Measurements from ENCODE around the gene SPATA31C1. TPM values are rescaled to one million over a fixed set of nuclear protein-coding genes. Genes with fewer than 3 reads are reported as not detected.

The SPATA31C1 gene
- total RNA-seq, 2 experiments from 2014 or later: not detected

- H2AFZ ChIP-seq (ENCODE audit: low read length): no peak overlapping the region
- POLR2A ChIA-PET: no interaction called here
- no peaks in the 10 kb centered on the region for H3K4me1 ChIP-seq (ENCODE audit: insufficient read depth, low read length, poor library complexity, severe bottlenecking)
- H3K27ac ChIP-seq (ENCODE audit: low read depth, low read length, poor library complexity, severe bottlenecking): no peak overlapping the region
- no TSS peak for BruUV-seq (replicated peaks)
- no peak overlapping the region for H3K4me2 ChIP-seq (ENCODE audit: low read length)
- H3K79me2 ChIP-seq (ENCODE audit: insufficient read depth, low read depth, low read length): no peaks in the 10 kb centered on the region
- no peak overlapping the region for H3K4me3 ChIP-seq (ENCODE audit: low read depth, low read length, poor library complexity, severe bottlenecking)
- TF ChIP-seq EZH2phosphoT487 (IDR thresholded peaks at IDR 0.05; ENCODE audit: borderline replicate concordance, low read depth, low read length): no peak
- TF ChIP-seq CTCF (conservative IDR thresholded peaks at IDR 0.05; ENCODE audit: low read length): no peak
- intact Hi-C loops (cut with micrococcal nuclease; ENCODE audit: unreplicated experiment): no loop called here
- no peaks in the 10 kb centered on the region for H4K20me1 ChIP-seq (ENCODE audit: insufficient read depth, low read length)
- no peaks in the 10 kb centered on the region for H3K9me3 ChIP-seq (ENCODE audit: low read length)
- H3K9me2 ChIP-seq (ENCODE audit: insufficient read depth, low read length): no peaks in the 10 kb centered on the region
- H3K36me3 ChIP-seq (ENCODE audit: insufficient read depth, low read length): no peaks in the 10 kb centered on the region
- CTCF ChIA-PET (ENCODE audit: unreplicated experiment): no interaction called here
- DNase-seq (ENCODE audit: low spot score): no peak
Observed at GRCh38 chr9:87889065-87889881, 28.5 kb upstream of the SPATA31C1 start.

DNA sequence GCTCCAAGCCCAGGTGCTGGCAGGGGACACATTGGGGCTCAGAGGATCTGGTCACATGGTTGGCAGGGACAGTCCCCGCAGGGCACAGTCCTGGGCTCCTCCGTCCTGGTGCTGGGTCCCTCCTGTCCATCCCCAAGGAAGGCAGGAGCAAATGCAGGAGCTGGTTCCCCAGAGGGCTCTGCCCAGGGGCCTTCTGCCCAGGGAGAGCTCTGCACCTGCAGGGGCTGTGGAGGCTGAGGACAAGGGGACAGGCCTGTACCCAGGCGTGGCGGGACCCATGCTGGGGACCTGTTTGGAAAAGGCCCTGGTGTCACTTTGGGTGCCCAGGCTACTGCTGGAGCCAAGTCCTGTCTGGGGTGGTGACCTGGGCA is 27.9 kb upstream of the SPATA31C1 start:
- POLR2A ChIA-PET: no interaction called here
- TF ChIP-seq EZH2phosphoT487 (IDR thresholded peaks at IDR 0.05; ENCODE audit: borderline replicate concordance, low read depth, low read length) (no peak), CTCF (conservative IDR thresholded peaks at IDR 0.05; ENCODE audit: low read length) (no peak)

DNA sequence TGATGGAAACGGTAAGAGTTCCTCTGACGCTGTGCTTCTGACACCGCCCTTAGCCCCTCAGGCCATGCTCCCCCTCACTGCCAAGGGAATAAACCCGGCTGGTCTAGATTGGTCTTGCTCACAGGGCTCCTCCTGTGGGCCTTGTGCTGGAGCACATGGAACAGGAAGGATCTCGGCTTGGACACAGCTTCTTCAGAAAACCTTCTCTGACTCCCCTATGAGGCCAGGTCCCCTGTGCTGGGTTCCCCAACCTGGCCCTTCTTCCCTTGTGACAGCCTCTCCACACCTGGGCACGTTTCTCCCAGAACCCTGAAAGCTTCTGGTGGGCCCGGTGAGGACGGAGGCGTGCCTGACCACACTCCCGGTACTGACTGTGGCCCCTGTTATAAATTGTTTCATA is 26.9 kb upstream of the SPATA31C1 start:
- Histone ChIP-seq H3K9me3 (ENCODE audit: low read length) (no peaks in the 10 kb centered on the region), H3K9me2 (ENCODE audit: insufficient read depth, low read length) (no peaks in the 10 kb centered on the region), H3K79me2 (ENCODE audit: insufficient read depth, low read depth, low read length) (no peaks in the 10 kb centered on the region), H3K4me2 (ENCODE audit: low read length) (no peak overlapping the region), H3K4me1 (ENCODE audit: insufficient read depth, low read length, poor library complexity, severe bottlenecking) (no peaks in the 10 kb centered on the region), H2AFZ (ENCODE audit: low read length) (no peak overlapping the region), H4K20me1 (ENCODE audit: insufficient read depth, low read length) (no peaks in the 10 kb centered on the region), H3K4me3 (ENCODE audit: low read depth, low read length, poor library complexity, severe bottlenecking) (no peak overlapping the region), H3K27ac (ENCODE audit: low read depth, low read length, poor library complexity, severe bottlenecking) (no peak overlapping the region), H3K36me3 (ENCODE audit: insufficient read depth, low read length) (no peaks in the 10 kb centered on the region)
- POLR2A ChIA-PET: no interaction called here
- intact Hi-C loops (cut with micrococcal nuclease; ENCODE audit: unreplicated experiment): no loop called here
- TF ChIP-seq CTCF (conservative IDR thresholded peaks at IDR 0.05; ENCODE audit: low read length): no peak
- TF ChIP-seq EZH2phosphoT487 (IDR thresholded peaks at IDR 0.05; ENCODE audit: borderline replicate concordance, low read depth, low read length): no peak
- no TSS peak for BruUV-seq (replicated peaks)
- no peak for DNase-seq (ENCODE audit: low spot score)
- CTCF ChIA-PET (ENCODE audit: unreplicated experiment): no interaction called here

More for the DNA sequence above, 27.9 kb upstream of the SPATA31C1 start:
- Histone ChIP-seq H3K4me2 (ENCODE audit: low read length) (no peak overlapping the region), H3K9me2 (ENCODE audit: insufficient read depth, low read length) (no peaks in the 10 kb centered on the region), H3K27ac (ENCODE audit: low read depth, low read length, poor library complexity, severe bottlenecking) (no peak overlapping the region), H3K4me3 (ENCODE audit: low read depth, low read length, poor library complexity, severe bottlenecking) (no peak overlapping the region), H4K20me1 (ENCODE audit: insufficient read depth, low read length) (no peaks in the 10 kb centered on the region), H3K36me3 (ENCODE audit: insufficient read depth, low read length) (no peaks in the 10 kb centered on the region), H3K4me1 (ENCODE audit: insufficient read depth, low read length, poor library complexity, severe bottlenecking) (no peaks in the 10 kb centered on the region), H2AFZ (ENCODE audit: low read length) (no peak overlapping the region), H3K9me3 (ENCODE audit: low read length) (no peaks in the 10 kb centered on the region), H3K79me2 (ENCODE audit: insufficient read depth, low read depth, low read length) (no peaks in the 10 kb centered on the region)
- CTCF ChIA-PET (ENCODE audit: unreplicated experiment): no interaction called here
- DNase-seq (ENCODE audit: low spot score): no peak
- intact Hi-C loops (cut with micrococcal nuclease; ENCODE audit: unreplicated experiment): no loop called here
- BruUV-seq (replicated peaks): no TSS peak
